ENCODE measurements around the gene ITGB3BP. TPM values are rescaled to one million over a fixed set of nuclear protein-coding genes. Genes with fewer than 3 reads are reported as not detected.

The ITGB3BP gene
- total and polyA plus RNA-seq, 2 of the 8 experiments (the other 6 are each of a cell fraction or from before 2014, with no cell fraction given) = 17.6 to 49.1 TPM

DNA sequence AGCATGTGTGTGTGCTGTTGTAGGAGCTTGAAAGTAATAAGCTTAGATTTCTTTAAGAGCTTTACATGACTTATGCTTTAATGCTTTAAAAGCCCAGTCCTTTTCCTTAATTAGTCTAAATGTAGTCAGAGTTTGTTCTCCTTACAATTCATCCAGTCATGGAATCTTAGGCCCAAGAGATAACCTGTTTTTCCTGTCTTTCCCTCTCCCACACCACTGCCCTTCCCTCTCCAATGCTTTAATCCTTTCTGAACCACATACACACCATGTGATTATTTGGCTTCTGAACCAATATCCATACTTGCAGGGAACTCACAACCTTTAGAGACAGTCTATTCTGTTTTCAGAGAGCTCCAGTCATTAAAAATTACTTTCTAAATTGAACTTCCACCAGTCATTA lies 118.0 kb downstream of the ITGB3BP start:
- ChIA-PET CTCF (ENCODE audit: partially characterized antibody) (interaction anchor here (1.6 to 1.7 kb wide), 2 partner anchors 9 to 14 kb away, joined by 4 to 6 read pairs; no protein-coding TSS in a partner anchor), POLR2A (ENCODE audit: partially characterized antibody) (no interaction called here)
- no peak for TF ChIP-seq JUN (IDR thresholded peaks at IDR 0.05; ENCODE audit: low read depth, low read length)
- TF ChIP-seq TAF7 (optimal IDR thresholded peaks at IDR 0.05; ENCODE audit: borderline replicate concordance, low read depth, low read length) = no peak
- no peak for TF ChIP-seq HDAC2 (IDR thresholded peaks at IDR 0.05; ENCODE audit: borderline replicate concordance in 1 of 2, low read depth in 2 of 2, low read length in 2 of 2)
- TF ChIP-seq RBBP5 (IDR thresholded peaks at IDR 0.05; ENCODE audit: borderline replicate concordance, low read depth, low read length) = no peak
- no peak for TF ChIP-seq TEAD4 (IDR thresholded peaks at IDR 0.05; ENCODE audit: low read depth, low read length)
- TF ChIP-seq SP2 (IDR thresholded peaks at IDR 0.05; ENCODE audit: low read length) = no peak
- no peak for TF ChIP-seq BRCA1 (IDR thresholded peaks at IDR 0.05; ENCODE audit: low read depth, low read length)
- TF ChIP-seq FOSL1 (IDR thresholded peaks at IDR 0.05; ENCODE audit: insufficient read depth, low read depth, low read length) = no peak
- no peak for TF ChIP-seq SAP30 (IDR thresholded peaks at IDR 0.05; ENCODE audit: insufficient read depth, insufficient replicate concordance, low read length)
- no peak for TF ChIP-seq KDM4A (IDR thresholded peaks at IDR 0.05; ENCODE audit: low read depth, low read length, severe bottlenecking)

More for the DNA sequence above, 118.0 kb downstream of the ITGB3BP start:
- H3K23me2 ChIP-seq (ENCODE audit: low read depth, low read length) = no peaks in the 10 kb centered on the region
- H2BK120ac ChIP-seq (replicated peaks; ENCODE audit: low read depth, low read length) = no peak overlapping the region
- no peak overlapping the region for H4K91ac ChIP-seq (replicated peaks; ENCODE audit: insufficient read length, low read length)
- H3K27me3 ChIP-seq (replicated peaks in 1 of 4; ENCODE audit: control insufficient read depth in 3 of 4, extremely low read depth in 1 of 4, insufficient read depth in 3 of 4, low read length in 3 of 4) = no peaks in the 10 kb centered on the region
- no peak overlapping the region for H2BK12ac ChIP-seq (ENCODE audit: low read depth, low read length)
- no peak overlapping the region for H2AK5ac ChIP-seq (ENCODE audit: low read depth, low read length)
- no peak overlapping the region for H4K5ac ChIP-seq (ENCODE audit: insufficient read length, low read depth, low read length)
- DNase-seq (ENCODE audit: low read depth in 1 of 2, low spot score in 2 of 2) (no peak), FAIRE-seq (no peak)
- H2BK5ac ChIP-seq (ENCODE audit: low read depth, low read length) = no peak overlapping the region
- H3K4me1 ChIP-seq (replicated peaks in 1 of 4; ENCODE audit: control insufficient read depth in 3 of 4, insufficient read depth in 4 of 4, low read length in 3 of 4) = no peaks in the 10 kb centered on the region
- H3K14ac ChIP-seq (ENCODE audit: insufficient read length) = no peak overlapping the region
- no peaks in the 10 kb centered on the region for H3K79me1 ChIP-seq (ENCODE audit: low read depth, low read length)
- no peak overlapping the region for H3K4me2 ChIP-seq (ENCODE audit: insufficient read depth in 1 of 2, low read depth in 2 of 2, low read length in 2 of 2)
- H3K4me3 ChIP-seq (ENCODE audit: extremely low read depth in 1 of 4, insufficient read depth in 2 of 4, low read depth in 3 of 4, low read length in 4 of 4) = no peak overlapping the region
- H4K20me1 ChIP-seq (replicated peaks in 1 of 2; ENCODE audit: control insufficient read depth in 1 of 2, insufficient read depth in 2 of 2, low read length in 2 of 2) = no peaks in the 10 kb centered on the region
- no peak overlapping the region for H3K9ac ChIP-seq (replicated peaks in 1 of 4; ENCODE audit: extremely low read depth in 1 of 4, low read depth in 3 of 4, low read length in 3 of 4)
- H3K18ac ChIP-seq (ENCODE audit: extremely low read depth, low read length) = no peak overlapping the region
- H3K9me3 ChIP-seq (ENCODE audit: insufficient read depth in 2 of 2, low read depth in 1 of 2, low read length in 1 of 2) = no peaks in the 10 kb centered on the region
- no peaks in the 10 kb centered on the region for H3K79me2 ChIP-seq (ENCODE audit: control insufficient read depth in 1 of 2, insufficient read depth in 2 of 2, low read length in 2 of 2)
- H2BK15ac ChIP-seq (ENCODE audit: low read length) = no peak overlapping the region
- no peak overlapping the region for H3K4ac ChIP-seq (replicated peaks; ENCODE audit: insufficient read length, low read depth, low read length)
- H3K56ac ChIP-seq (replicated peaks; ENCODE audit: insufficient read length, low read depth, low read length) = no peak overlapping the region
- H3K36me3 ChIP-seq (ENCODE audit: control insufficient read depth in 2 of 4, insufficient read depth in 4 of 4, low read length in 3 of 4) = no peaks in the 10 kb centered on the region
- no peak overlapping the region for H2AFZ ChIP-seq (ENCODE audit: low read length)
- no peak overlapping the region for H3K27ac ChIP-seq (ENCODE audit: low read depth, low read length)
- H2BK20ac ChIP-seq (ENCODE audit: low read length) = no peak overlapping the region
- H3K23ac ChIP-seq (ENCODE audit: insufficient read length) = no peak overlapping the region
- no peak overlapping the region for H4K8ac ChIP-seq (ENCODE audit: extremely low read depth, insufficient read depth, low read length)

Measured in H1 (cell line).